GM18508 (cell line): ENCODE results near the gene NCKIPSD.

Experiments
- ATAC-seq: cut with Tn5 transposase; IDR thresholded peaks from one replicate; pipeline ENCODE4 v1.9.1; 2021; ENCODE audit warnings: moderate number of reproducible peaks; ENCODE audit not compliant: insufficient read depth, unreplicated experiment

Gene NCKIPSD

GRCh38 chr3:48651771-48652170, 33.9 kb downstream of the NCKIPSD start:
- no peak for ATAC-seq

- ATAC-seq, result no peak
Observed at GRCh38 chr3:48650723-48651122, 35.0 kb downstream of the NCKIPSD start.

GRCh38 chr3:48648188-48648850, 37.4 kb downstream of the NCKIPSD start:
- ATAC-seq, result no peak

DNA sequence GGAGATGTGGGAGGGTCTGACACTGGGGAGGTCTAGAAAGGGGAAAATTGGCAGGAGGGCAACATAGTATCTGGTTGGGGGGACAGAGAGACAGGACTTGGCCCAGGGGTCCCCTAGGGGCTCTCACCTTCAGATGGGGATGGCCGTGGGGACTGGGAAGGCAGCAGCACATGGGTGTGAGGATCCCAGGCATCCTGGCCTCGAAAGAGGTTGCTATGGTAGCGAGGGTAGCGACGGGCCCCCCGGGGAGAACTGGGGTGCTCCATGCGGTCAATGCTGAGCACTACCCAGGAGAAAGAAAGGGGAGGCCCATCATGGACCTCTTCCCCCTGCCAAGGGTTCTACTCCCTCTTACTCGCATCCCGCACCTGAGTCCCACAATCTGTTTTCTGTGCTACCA, 38.0 kb downstream of the NCKIPSD start:
- ATAC-seq, result no peak

DNA sequence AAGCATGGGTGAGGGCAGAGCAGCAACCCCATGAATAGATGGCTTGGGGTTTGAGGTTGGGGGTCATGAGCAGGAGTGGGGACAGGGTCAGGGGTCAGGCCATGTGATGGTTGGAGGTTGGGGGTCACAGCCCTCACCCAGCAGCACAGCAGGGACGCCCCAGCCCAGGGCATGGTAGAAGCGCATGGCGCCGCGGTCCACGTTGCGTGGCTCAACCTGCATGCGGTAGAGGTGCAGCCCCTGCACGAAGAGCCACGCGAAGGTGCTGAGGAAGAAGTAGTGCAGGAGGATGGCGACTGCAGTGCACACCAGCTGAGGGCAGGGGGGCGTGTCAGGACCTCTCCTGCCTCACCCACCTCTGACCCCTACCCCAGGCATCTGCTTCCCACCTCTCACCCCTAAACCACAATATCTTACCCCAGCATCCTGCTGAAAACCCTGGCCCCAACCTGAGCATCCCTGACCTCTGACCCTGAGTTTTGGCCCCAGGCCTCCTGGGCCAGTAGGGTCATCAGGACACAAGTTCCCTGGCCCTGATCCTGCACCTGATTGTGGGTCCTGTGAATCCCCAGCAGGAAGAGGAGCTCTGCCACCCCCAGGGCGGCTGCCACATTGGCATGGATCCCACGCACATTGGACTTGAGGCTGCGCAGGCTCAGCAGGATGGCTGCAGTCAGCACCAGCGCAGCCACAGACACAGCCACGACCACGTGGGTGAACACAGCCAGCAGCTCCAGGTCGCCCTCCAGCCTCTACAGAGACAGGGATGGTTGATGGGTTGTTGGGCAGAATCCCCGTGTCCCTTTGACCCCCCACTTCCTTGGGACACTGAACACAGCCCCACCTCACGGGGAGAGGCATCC, 40.6 kb downstream of the NCKIPSD start:
- no peak for ATAC-seq

GRCh38 chr3:48642605-48643004, 43.1 kb downstream of the NCKIPSD start:
- ATAC-seq, result no peak

- no peak for ATAC-seq
Observed at GRCh38 chr3:48641396-48641795, 44.3 kb downstream of the NCKIPSD start.

GRCh38 chr3:48639944-48640606, 45.6 kb downstream of the NCKIPSD start:
- ATAC-seq, result no peak

DNA sequence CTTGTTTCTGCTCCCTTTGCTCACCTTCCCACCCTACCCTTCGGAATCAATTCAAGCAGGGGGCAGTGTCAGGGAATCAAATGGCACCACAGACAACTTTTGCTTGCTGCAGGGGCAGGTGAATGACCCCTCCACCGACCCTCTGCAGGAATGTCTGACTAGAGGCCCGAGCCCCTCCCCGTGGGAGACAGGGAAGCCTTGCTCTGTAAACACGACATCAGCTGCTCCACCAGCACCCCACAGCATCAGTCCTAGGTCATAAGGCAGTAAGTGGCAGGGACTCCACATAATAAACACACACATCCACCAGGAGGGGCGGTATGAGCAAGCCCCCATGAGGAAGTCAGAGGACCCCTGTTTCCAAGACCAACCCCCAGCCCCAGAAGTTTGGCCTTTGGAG, 48.4 kb downstream of the NCKIPSD start:
- no peak for ATAC-seq

- ATAC-seq, result no peak
Observed at GRCh38 chr3:48636149-48636655, 49.5 kb downstream of the NCKIPSD start.

DNA sequence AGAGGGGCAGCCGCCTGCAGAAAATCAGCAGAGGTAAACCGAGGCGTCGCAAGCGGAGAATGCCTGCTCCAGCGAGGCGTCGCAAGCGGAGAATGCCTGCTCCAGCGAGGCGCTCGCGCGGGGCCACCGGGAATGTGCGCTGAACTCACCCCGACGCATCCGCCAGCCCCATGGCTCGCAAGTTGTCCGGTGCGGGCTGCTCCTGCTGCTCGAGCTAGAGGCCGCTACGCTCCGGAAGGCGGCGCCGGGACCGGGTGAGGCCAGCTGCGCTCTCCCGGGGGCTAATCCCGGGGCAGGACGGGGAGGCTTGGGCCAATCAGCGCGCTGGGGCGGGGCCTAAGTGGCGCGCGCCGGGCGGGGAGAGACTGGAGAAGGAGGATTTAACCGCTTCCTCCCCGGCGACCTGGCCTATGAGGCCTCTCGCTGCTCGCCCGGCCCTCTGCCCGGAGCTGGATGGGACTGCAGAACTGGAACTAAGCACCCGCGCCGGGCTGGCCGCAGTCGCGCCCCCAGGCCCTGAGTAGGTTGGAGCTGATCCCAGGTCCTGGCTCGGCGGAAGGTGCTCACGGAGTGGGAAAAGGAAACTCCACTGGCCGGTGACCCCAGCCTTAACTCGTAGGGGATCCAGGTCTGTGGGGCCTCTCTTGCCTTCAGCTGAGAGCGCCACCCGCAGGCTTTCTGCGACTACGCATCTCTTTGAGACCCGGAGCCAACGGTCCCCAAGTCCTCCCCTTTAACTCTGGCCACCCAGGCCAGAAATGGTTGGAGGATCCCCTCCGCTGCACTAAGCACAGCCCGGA, 50.3 kb downstream of the NCKIPSD start, which contains the start of gene SLC26A6:
SLC26A6 (minus strand) TSS at position 240 of the 800 bp plus-strand sequence; CDS start at position 172, 68 bp downstream.
- ATAC-seq, result no peak

- ATAC-seq, result no peak
Observed at GRCh38 chr3:48634661-48635221, 51.0 kb downstream of the NCKIPSD start.

- no peak for ATAC-seq
Observed at GRCh38 chr3:48633743-48634142, 52.0 kb downstream of the NCKIPSD start.

DNA sequence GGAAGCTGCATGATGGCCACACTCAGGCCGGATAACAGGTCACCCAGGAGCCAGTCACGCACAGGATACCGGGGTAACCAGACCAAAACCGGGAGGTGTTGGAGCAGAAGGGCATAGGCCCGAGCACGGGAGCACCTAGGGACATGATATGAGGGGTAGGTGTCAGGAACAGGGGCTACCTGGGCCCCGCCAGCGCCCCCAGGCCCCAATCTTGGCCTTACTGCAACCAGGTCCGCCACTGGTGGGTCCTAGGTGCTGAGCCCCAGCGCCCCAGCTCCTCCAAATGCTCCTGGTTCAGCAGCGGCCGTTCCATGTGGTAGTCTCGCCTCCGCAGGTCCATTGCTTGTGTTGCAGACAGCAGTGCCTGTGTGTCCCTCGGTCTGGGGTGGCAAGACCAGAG, 52.5 kb downstream of the NCKIPSD start:
- no peak for ATAC-seq

GRCh38 chr3:48631516-48632448, 53.9 kb downstream of the NCKIPSD start:
- ATAC-seq, result no peak

GRCh38 chr3:48630833-48631232, 54.9 kb downstream of the NCKIPSD start:
- ATAC-seq, result no peak

GRCh38 chr3:48630407-48630806, 55.3 kb downstream of the NCKIPSD start:
- no peak for ATAC-seq

DNA sequence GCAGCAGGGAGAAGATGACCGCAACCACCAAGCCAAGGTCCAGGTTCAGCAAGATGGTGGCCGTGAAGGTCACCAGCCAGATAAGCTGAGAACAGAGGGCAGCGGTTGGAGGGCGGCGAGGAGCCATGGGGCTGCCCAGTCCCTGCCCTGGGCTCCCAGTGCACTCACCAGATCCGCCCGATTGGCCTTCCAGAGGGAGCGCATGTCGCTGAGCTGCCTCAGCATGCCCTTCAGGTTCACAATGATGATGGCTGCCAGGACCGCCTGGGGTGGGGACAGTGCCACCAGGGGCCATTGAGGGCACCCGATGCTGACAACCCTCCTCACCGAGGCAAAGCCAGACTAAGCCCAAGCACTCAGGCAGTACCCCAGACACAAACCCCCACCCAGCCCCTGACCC, 55.8 kb downstream of the NCKIPSD start:
- ATAC-seq, result no peak
